Large intestine (tissue), 3 donors: ENCODE results near the gene PIGM. TPM values are rescaled to one million over a fixed set of nuclear protein-coding genes. Genes with fewer than 3 reads are reported as not detected.

Experiments used
- DNase-seq, 2 donors: peaks; one replicate each; pipeline versions ENCODE4 v3.0.0 to v3.0.0-alpha.2; 2013
- H3K27ac ChIP-seq: one replicate; pipeline ENCODE4 v1.5.1; 2013; ENCODE audit warnings: low read length
- H3K27me3 ChIP-seq: 2 replicates; pipeline ENCODE4 v1.6.1; 2013; ENCODE audit warnings: low read length; ENCODE audit not compliant: control insufficient read depth, insufficient read depth
- H3K36me3 ChIP-seq: 2 replicates; pipeline ENCODE4 v1.6.1; 2013; ENCODE audit warnings: low read length; ENCODE audit not compliant: control insufficient read depth, insufficient read depth
- H3K4me1 ChIP-seq: one replicate; pipeline ENCODE4 v1.6.1; 2013; ENCODE audit warnings: low read length; ENCODE audit not compliant: control insufficient read depth, insufficient read depth
- H3K4me3 ChIP-seq: one replicate; pipeline ENCODE4 v1.5.1; 2013; ENCODE audit warnings: low read length
- H3K9me3 ChIP-seq: one replicate; pipeline ENCODE4 v1.6.1; 2013; ENCODE audit warnings: mild to moderate bottlenecking, low read depth, low read length, moderate library complexity; ENCODE audit not compliant: control insufficient read depth
- WGBS: methylation state at CpG from one replicate; pipeline ENCODE4 v1.1.5; 2013; ENCODE audit warnings: low lambda C conversion rate; ENCODE audit not compliant: insufficient coverage; 5-methylcytosine and 5-hydroxymethylcytosine counted together
- polyA plus RNA-seq: library from polyadenylated mRNA; unstranded; fragments of 120-200 nt; gene quantifications from one replicate; pipeline ENCODE4 v1.2.1, GENCODE V29; 2013

PIGM gene
- polyA plus RNA-seq, 1 donor: 13.1 TPM

DNA sequence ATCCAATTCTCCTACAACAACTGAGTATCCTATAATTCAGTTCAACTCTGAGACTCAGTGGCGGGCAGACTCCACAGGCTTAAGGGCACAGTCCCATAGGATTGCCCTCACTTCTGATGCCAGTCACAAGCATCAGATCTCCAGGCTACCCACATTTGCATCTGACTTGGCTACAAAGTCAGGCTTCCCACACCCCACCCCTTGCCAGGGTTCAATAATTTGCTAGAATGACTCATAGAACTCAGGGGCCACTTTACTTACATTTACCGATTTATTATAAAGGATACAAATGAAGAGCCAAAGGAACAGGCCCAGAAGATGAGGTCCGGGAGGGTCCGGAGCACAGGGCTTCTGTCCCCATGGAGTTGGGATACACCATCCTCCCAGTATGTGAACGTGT, 41.8 kb downstream of the PIGM start:
- WGBS: 100% methylated on average over 1 of the region's 5 CpGs
- no peak for DNase-seq
- Histone ChIP-seq H3K9me3 (peaks cover 6% of the 10 kb centered on the region), H3K36me3 (no peaks in the 10 kb centered on the region), H3K4me3 (no peak overlapping the region), H3K27me3 (no peaks in the 10 kb centered on the region), H3K27ac (no peak overlapping the region), H3K4me1 (peaks cover 5% of the 10 kb centered on the region)

DNA sequence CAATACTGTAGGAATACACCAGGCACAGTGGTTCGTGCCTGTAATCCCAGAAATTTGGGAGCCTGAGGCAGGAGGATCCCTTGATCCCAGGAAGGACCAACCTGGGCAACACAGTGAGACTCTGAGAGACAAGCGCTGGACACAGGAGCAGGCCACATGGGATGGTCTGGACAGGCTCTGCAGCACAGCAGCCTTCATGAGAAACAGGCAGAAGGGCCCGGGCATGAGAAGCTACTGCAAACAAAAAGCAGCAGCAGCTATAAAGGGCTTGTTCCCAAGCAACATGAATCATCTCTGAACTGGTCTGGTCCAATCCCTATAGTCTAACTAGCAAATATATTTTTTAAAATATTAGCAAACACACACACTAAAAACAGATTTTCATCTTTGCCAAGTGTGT, 42.2 kb downstream of the PIGM start:
- no peak for DNase-seq
- peaks cover 6% of the 10 kb centered on the region for H3K9me3 ChIP-seq
- no peaks in the 10 kb centered on the region for H3K36me3 ChIP-seq
- H3K27ac ChIP-seq: no peak overlapping the region
- H3K4me1 ChIP-seq: peaks cover 5% of the 10 kb centered on the region
- no CpG with 5 or more reads among the region's 3 CpGs for WGBS
- no peak overlapping the region for H3K4me3 ChIP-seq
- no peaks in the 10 kb centered on the region for H3K27me3 ChIP-seq

DNA sequence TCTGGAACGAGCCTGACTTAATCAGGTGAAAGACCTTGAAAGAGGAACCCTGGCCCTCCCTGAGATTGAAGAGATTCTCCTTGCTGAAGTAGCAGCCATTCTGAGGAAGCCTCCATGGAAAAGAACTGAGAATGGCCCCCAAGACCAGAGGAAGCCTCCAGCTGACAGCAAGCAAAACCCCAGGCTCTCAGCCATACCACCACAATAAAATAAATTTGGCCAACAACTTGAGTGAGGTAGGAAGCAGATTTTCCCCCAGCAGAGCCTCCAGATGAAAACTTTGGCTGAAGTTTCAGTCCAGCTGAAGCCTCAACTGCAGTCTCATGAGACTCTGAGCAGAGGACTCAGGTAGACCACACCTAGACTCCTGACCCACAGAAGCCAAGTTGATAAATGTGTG, 43.8 kb downstream of the PIGM start:
- Histone ChIP-seq H3K4me3 (no peak overlapping the region), H3K27ac (no peak overlapping the region), H3K27me3 (no peaks in the 10 kb centered on the region), H3K4me1 (peaks cover 5% of the 10 kb centered on the region), H3K36me3 (no peaks in the 10 kb centered on the region), H3K9me3 (peaks cover 6% of the 10 kb centered on the region)
- no peak for DNase-seq
- no CpG with 5 or more reads among the region's 1 CpG for WGBS

DNA sequence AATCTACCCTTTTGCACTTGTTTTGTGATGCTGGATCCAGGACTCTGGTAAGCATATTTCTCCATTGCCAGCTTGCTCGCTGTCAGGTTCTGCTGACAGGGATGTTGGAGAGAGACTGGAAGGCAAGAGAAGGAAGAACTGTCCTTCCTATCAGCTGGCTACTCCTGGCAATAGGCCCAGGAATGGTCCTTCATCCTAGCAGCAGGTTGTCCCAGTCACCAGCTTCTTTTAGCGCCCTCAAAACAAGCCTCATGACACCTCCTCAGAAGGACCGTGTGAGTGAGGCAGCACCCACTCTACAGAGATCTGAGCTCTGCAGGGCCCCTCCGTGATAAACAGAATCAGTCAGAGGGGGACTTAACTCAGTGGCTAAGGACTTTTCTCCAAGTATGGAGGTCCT, 44.6 kb downstream of the PIGM start:
- H3K4me1 ChIP-seq: peaks cover 2% of the 10 kb centered on the region
- H3K27ac ChIP-seq: no peak overlapping the region
- H3K27me3 ChIP-seq: no peaks in the 10 kb centered on the region
- no peak overlapping the region for H3K4me3 ChIP-seq
- H3K36me3 ChIP-seq: no peaks in the 10 kb centered on the region
- no peak for DNase-seq
- no CpG with 5 or more reads among the region's 4 CpGs for WGBS
- peaks cover 6% of the 10 kb centered on the region for H3K9me3 ChIP-seq

DNA sequence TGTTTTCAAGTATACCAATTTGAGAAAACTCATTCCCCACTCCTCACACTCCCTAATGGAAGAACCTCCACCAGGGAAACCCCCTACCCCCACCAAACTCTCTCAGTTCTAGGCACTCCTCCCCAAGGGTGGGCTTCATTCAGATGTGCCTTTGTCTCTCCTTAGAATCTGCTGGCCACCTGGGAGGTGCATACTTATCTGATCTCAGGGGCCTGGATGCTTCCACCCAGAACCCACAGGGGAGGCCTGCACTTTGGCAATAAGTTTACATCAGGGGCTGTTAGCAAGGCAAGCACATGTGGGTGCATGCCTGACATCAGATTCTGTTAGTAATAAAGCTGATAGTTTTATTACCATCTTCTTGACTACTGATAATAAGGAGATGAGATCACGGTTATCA, 45.3 kb downstream of the PIGM start:
- H3K4me3 ChIP-seq: no peak overlapping the region
- no peaks in the 10 kb centered on the region for H3K36me3 ChIP-seq
- WGBS: 33% methylated on average over 1 of the region's 1 CpG
- H3K27me3 ChIP-seq: no peaks in the 10 kb centered on the region
- no peaks in the 10 kb centered on the region for H3K4me1 ChIP-seq
- H3K9me3 ChIP-seq: peaks cover 6% of the 10 kb centered on the region
- no peak overlapping the region for H3K27ac ChIP-seq
- DNase-seq: no peak

DNA sequence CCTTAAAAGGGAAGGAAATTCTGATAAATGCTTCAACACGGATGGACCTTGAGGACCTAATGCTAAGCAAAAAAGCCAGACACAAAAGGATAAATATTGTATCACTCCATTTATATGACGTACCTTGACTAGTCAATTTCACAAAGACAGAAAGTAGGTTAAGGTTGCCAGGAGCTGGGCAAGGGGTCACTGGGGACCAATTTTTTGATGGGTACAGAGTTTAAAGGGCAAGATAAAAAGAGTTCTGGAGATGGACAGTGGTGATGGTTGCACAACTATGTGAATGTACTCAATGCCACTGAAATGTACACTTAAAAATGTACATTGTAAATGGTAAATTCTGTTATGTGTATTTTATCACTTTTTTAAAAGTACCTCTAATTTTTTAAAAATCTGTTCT, 45.7 kb downstream of the PIGM start:
- Histone ChIP-seq H3K27ac (no peak overlapping the region), H3K36me3 (no peaks in the 10 kb centered on the region), H3K4me3 (no peak overlapping the region), H3K27me3 (no peaks in the 10 kb centered on the region), H3K4me1 (no peaks in the 10 kb centered on the region), H3K9me3 (peaks cover 6% of the 10 kb centered on the region)
- DNase-seq: no peak
- 100% methylated on average over 1 of the region's 2 CpGs for WGBS

DNA sequence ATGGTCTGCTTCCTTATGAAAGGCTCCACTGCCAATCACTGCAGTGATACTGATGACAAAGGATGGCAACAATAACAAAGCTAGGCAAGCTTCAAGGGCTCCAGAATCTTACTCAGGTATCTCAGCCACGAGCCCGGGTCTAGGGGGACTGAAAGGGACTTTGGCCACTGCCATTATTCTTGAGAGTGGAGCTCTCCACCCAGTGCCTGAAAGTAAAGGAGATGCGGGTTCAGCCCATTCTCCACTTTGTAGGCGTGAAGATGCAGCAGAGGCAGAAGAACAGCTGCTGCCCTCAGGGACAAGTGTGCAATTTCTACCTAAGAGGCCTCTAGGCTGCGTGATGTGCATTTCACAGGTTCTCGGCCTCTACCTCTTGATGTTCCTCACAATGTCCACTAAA, 46.3 kb downstream of the PIGM start:
- Histone ChIP-seq H3K27ac (no peak overlapping the region), H3K4me3 (no peak overlapping the region), H3K27me3 (no peaks in the 10 kb centered on the region), H3K4me1 (no peaks in the 10 kb centered on the region), H3K36me3 (no peaks in the 10 kb centered on the region), H3K9me3 (peaks cover 6% of the 10 kb centered on the region)
- WGBS: no CpG with 5 or more reads among the region's 6 CpGs
- no peak for DNase-seq

DNA sequence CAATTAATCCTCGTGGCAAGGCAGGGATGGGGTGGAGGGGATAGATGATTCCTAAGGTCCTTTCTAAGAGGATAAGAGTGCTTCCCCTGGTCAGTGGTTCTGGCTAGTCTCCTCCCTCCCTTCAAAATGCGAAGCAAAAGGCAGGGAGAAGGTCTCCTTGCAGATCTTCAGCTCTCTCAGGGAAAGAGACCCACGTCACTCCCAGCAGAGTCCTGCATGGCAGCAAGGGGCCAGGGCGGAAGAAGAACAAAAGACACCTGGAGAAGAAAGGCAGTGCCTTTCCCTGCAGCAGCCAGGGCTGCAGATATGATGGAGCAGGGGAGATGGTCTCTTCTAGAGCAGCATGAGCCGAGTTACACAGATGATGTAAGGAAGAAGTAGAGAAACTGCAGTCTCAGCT, 48.1 kb downstream of the PIGM start:
- WGBS: 80% methylated on average over 1 of the region's 5 CpGs
- Histone ChIP-seq H3K27ac (no peak overlapping the region), H3K4me1 (no peaks in the 10 kb centered on the region), H3K36me3 (no peaks in the 10 kb centered on the region), H3K27me3 (no peaks in the 10 kb centered on the region), H3K9me3 (peaks cover 6% of the 10 kb centered on the region), H3K4me3 (no peak overlapping the region)
- DNase-seq: no peak

DNA sequence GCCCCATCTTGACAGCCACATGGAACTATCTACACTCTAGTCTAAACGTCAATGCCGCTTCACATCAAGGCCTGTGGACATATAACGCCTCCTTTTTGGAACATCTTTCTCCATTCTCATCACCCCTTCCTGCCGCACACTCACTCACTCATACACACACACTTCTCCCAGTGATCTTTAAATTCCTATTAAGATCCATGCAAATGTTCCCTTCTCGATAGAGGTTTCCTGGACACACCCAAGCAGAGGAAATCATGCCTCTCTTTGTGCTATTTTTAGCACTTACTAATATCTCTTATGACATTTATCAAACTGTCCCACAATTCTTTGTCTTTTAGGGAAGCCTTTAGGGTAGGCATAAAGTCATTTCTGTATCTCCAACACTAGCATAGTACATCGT, 49.5 kb downstream of the PIGM start:
- Histone ChIP-seq H3K9me3 (peaks cover 6% of the 10 kb centered on the region), H3K4me1 (no peaks in the 10 kb centered on the region), H3K4me3 (no peak overlapping the region), H3K36me3 (no peaks in the 10 kb centered on the region), H3K27ac (no peak overlapping the region), H3K27me3 (no peaks in the 10 kb centered on the region)
- DNase-seq: no peak
- 83% methylated on average over 2 of the region's 6 CpGs for WGBS

DNA sequence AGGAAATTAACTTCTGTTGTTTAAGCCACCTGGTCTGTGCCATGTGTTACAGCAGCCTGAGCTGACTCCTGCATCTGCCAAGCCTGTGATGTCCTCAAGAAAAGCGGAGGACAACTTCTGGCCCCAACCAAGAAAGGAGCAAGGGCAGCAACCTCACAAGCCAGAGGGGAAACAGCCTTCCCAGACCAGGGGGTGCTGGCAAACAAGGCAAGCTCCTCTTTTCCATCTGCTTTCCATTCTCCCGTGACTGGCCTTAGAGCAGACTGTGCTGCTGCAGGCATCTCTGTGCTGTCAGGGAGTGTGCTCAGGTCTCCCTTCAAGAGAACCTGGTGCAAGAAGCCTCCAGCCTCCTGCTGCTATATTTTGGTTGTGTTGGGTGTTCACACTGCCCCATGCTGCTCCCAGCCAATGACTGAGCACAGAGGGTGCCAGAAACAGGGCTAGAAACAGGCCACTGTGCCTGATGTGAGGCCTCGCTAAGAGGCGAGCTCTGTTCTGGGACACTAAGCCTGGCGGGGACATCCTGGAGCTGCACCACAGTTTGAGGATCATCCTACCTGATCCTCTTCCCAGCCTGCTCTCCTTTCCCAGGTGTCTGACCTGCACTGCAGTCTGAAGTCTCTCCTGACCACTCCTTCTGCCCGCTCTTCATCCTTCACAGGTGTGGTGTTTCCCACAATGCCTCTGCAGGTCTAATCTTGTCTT, 50.3 kb downstream of the PIGM start:
- Histone ChIP-seq H3K27me3 (no peaks in the 10 kb centered on the region), H3K4me3 (no peak overlapping the region), H3K36me3 (no peaks in the 10 kb centered on the region), H3K9me3 (peaks cover 4% of the 10 kb centered on the region), H3K27ac (no peak overlapping the region), H3K4me1 (no peaks in the 10 kb centered on the region)
- no peak for DNase-seq
- 100% methylated on average over 1 of the region's 6 CpGs for WGBS

DNA sequence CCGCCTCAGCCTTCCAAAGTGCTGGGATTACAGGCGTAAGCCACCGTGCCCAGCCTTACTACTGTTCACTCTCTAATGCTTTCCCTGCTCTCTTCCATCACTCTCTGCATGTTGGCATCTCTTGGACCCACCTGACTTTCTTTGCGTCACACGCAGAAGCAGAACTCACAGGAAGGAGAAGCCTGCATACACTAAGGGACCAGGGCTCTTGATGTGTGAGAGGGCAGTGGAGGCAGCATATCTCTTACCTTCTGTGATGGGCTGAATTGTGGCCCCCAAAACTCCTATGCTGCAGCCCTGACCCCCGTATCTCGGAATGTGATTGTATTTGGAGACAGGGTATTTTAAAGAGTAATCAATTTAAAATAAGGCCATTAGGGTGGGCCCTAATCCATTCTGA, 51.0 kb downstream of the PIGM start:
- WGBS: no CpG with 5 or more reads among the region's 7 CpGs

More for the DNA sequence above, 51.0 kb downstream of the PIGM start:
- no peaks in the 10 kb centered on the region for H3K27me3 ChIP-seq
- H3K27ac ChIP-seq: no peak overlapping the region
- H3K36me3 ChIP-seq: no peaks in the 10 kb centered on the region
- no peaks in the 10 kb centered on the region for H3K9me3 ChIP-seq
- DNase-seq: no peak
- no peaks in the 10 kb centered on the region for H3K4me1 ChIP-seq
- no peak overlapping the region for H3K4me3 ChIP-seq
